CD4-positive, alpha-beta T cell (primary cell): Measurements from ENCODE around the gene CNTN4. TPM values are rescaled to one million over a fixed set of nuclear protein-coding genes. Genes with fewer than 3 reads are reported as not detected.
"Not testable (repeated sequence)": the region's sequence is repeated elsewhere in the genome, so short reads cannot be mapped to it uniquely, and the experiment has no call there.

Source experiments
- ATAC-seq: fragments of 200-7000 bp; cut with Tn5 transposase; one replicate; pipeline ENCODE4 v1.10.0; 2022; ENCODE audit warnings: mild to moderate bottlenecking; ENCODE audit not compliant: poor library complexity
- CTCF ChIA-PET: fragments of 350-600 bp; sonication (Branson Sonifier 250); formaldehyde crosslinking; loops from one replicate; lab custom pipeline; 2021; ENCODE audit warnings: antibody characterized with exemption, inconsistent platforms; lab: Charles Lee
- POLR2A ChIA-PET: fragments of 350-600 bp; sonication (Branson Sonifier 250); formaldehyde crosslinking; loops from one replicate; lab custom pipeline; 2021; ENCODE audit warnings: antibody characterized with exemption, inconsistent platforms; lab: Charles Lee
- DNase-seq, 14 experiments: peaks; one replicate each; pipeline ENCODE4 v3.0.0-alpha.2; 2013 to 2020; ENCODE audit warnings: mixed read lengths in 2 of 14
- H3K27ac ChIP-seq, 2 donors: one replicate each; pipeline versions ENCODE4 v1.5.1 to v1.7.0; 2013; ENCODE audit warnings: low read length in 2 of 2, low read depth in 1 of 2, mild to moderate bottlenecking in 1 of 2
- H3K27me3 ChIP-seq, 2 experiments: 1 replicate in 1 of 2; 2 replicates in 1 of 2; pipeline versions ENCODE4 v1.6.1 to v1.7.0; 2013; ENCODE audit warnings: low read length in 2 of 2, control low read depth in 1 of 2, mild to moderate bottlenecking in 1 of 2, moderate library complexity in 1 of 2; ENCODE audit not compliant: insufficient read depth in 2 of 2, control insufficient read depth in 1 of 2
- H3K36me3 ChIP-seq: one replicate; pipeline ENCODE4 v1.6.1; 2013; ENCODE audit warnings: low read length, control low read depth; ENCODE audit not compliant: insufficient read depth
- H3K4me1 ChIP-seq: one replicate; pipeline ENCODE4 v1.6.1; 2013; ENCODE audit warnings: low read length, control low read depth; ENCODE audit not compliant: insufficient read depth
- H3K4me3 ChIP-seq: one replicate; pipeline ENCODE4 v1.5.1; 2013; ENCODE audit warnings: mild to moderate bottlenecking, low read length, moderate library complexity
- H3K9me3 ChIP-seq, 2 experiments: 1 replicate in 1 of 2; 2 replicates in 1 of 2; pipeline versions ENCODE4 v1.6.1 to v1.7.0; 2013; ENCODE audit warnings: low read length in 2 of 2, mild to moderate bottlenecking in 2 of 2, control low read depth in 1 of 2, moderate library complexity in 1 of 2; ENCODE audit not compliant: control insufficient read depth in 1 of 2, insufficient read depth in 1 of 2
- H3K27ac Mint-ChIP-seq: one replicate; pipeline ENCODE4 v1.8.0; 2020; ENCODE audit warnings: mixed read lengths
- H3K27me3 Mint-ChIP-seq: one replicate; pipeline ENCODE4 v1.8.0; 2021; ENCODE audit warnings: mixed read lengths
- H3K36me3 Mint-ChIP-seq: one replicate; pipeline ENCODE4 v1.8.0; 2021; ENCODE audit warnings: low read depth, mixed read lengths
- H3K4me1 Mint-ChIP-seq: one replicate; pipeline ENCODE4 v1.8.0; 2021; ENCODE audit warnings: low read depth, mixed read lengths
- H3K4me3 Mint-ChIP-seq: one replicate; pipeline ENCODE4 v1.8.0; 2020; ENCODE audit warnings: mild to moderate bottlenecking, mixed read lengths
- H3K9me3 Mint-ChIP-seq: one replicate; pipeline ENCODE4 v1.8.0; 2020; ENCODE audit warnings: mixed read lengths
- CTCF ChIP-seq: fragments of 200-600 bp; IDR thresholded peaks from one replicate; pipeline ENCODE4 v1.8.0; 2022; ENCODE audit warnings: antibody characterized with exemption, mild to moderate bottlenecking
- intact Hi-C, 2 experiments: fragments of 100-400 bp; cut with DNase I in 1 of 2; cut with micrococcal nuclease in 1 of 2; formaldehyde crosslinking; loops; one replicate each; pipeline versions ENCODE4 v1.15.1 to v1.9.0; 2023 to 2025; cut with DNase I, micrococcal nuclease
- total RNA-seq, 174 experiments: library from RNA in 2 of 174; stranded (reverse) in 2 of 174; gene quantifications; one replicate each; pipeline ENCODE4 v1.2.3 and lab custom pipeline; 2021 to 2026

Gene CNTN4
- total RNA-seq, 2 experiments from 2014 or later = not detected

- Mint-ChIP-seq H3K4me3 (no peak overlapping the region), H3K4me1 (no peaks in the 10 kb centered on the region), H3K27me3 (no peaks in the 10 kb centered on the region), H3K36me3 (no peaks in the 10 kb centered on the region), H3K27ac (no peak overlapping the region), H3K9me3 (no peaks in the 10 kb centered on the region)
- TF ChIP-seq CTCF = no peak
- ATAC-seq = no peak
- CTCF ChIA-PET = no interaction called here
- no peaks in the 10 kb centered on the region for H3K36me3 ChIP-seq
- DNase-seq = no peak
- no peak overlapping the region for H3K4me3 ChIP-seq
- intact Hi-C loops = no loop called here
- H3K4me1 ChIP-seq = no peaks in the 10 kb centered on the region
- no peaks in the 10 kb centered on the region for H3K27me3 ChIP-seq
- POLR2A ChIA-PET = no interaction called here
- no peaks in the 10 kb centered on the region for H3K9me3 ChIP-seq
- H3K27ac ChIP-seq = no peak overlapping the region
Measured at GRCh38 chr3:2525968-2526367, 427.3 kb downstream of the CNTN4 start.

DNA sequence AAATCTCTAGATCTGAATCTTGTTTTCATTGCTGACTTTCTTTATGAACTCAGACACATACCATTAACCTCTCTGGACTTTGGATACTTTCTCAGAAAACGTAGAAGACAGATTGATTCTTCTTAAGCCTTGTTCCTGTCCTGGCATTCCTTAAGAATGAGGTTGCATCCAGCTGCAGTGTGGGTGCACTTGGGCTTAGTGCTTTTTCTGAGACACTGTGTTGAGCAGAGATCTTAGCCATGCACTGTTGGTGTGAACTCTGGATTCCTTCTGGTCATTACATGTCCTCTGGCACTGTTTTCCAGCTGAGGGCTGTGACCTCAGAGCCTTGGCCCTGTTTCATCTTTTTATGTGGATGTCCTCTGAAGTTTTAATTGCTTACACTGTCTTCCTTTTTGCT, 428.3 kb downstream of the CNTN4 start:
- Mint-ChIP-seq H3K4me3 (no peak overlapping the region), H3K27me3 (no peaks in the 10 kb centered on the region), H3K27ac (no peak overlapping the region), H3K36me3 (no peaks in the 10 kb centered on the region), H3K9me3 (no peaks in the 10 kb centered on the region), H3K4me1 (no peaks in the 10 kb centered on the region)
- Histone ChIP-seq H3K27me3 (no peaks in the 10 kb centered on the region), H3K4me3 (no peak overlapping the region), H3K4me1 (no peaks in the 10 kb centered on the region), H3K27ac (no peak overlapping the region), H3K36me3 (no peaks in the 10 kb centered on the region), H3K9me3 (no peaks in the 10 kb centered on the region)
- no peak for DNase-seq
- CTCF ChIA-PET = no interaction called here
- no peak for ATAC-seq
- intact Hi-C loops = no loop called here
- POLR2A ChIA-PET = no interaction called here
- TF ChIP-seq CTCF = no peak

DNA sequence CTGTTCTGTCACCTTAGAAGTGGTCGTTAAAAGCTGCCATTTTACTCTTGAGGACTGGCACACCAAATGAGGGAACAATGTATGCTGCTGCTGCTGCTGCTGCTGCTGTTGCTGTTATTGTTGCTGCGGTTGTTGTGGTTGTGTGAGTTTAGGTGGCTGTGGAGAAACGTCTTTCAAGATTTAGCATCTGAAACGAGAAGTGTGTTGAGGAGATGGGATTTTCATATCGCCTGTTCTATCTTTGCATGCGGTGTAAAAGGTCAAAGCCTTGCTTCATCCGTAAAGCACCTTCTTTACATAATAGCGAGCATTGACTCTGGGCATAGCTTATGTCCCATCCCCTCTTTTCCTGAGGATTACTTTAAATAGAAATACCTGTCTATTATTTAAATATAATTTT, 428.7 kb downstream of the CNTN4 start:
- CTCF ChIA-PET, H3K36me3 ChIP-seq, ATAC-seq, H3K9me3 ChIP-seq, H3K4me3 Mint-ChIP-seq, H3K36me3 Mint-ChIP-seq, H3K27me3 ChIP-seq, H3K27ac ChIP-seq, H3K27me3 Mint-ChIP-seq, H3K4me1 ChIP-seq, POLR2A ChIA-PET, intact Hi-C loops, H3K9me3 Mint-ChIP-seq, H3K4me1 Mint-ChIP-seq, H3K4me3 ChIP-seq, H3K27ac Mint-ChIP-seq, DNase-seq: not testable (repeated sequence)

GRCh38 chr3:2534767-2535166, 436.1 kb downstream of the CNTN4 start:
- H3K9me3 ChIP-seq, H3K4me1 ChIP-seq, H3K27me3 Mint-ChIP-seq, H3K36me3 Mint-ChIP-seq, DNase-seq, H3K27ac ChIP-seq, CTCF ChIA-PET, H3K4me1 Mint-ChIP-seq, H3K27me3 ChIP-seq, H3K4me3 ChIP-seq, H3K36me3 ChIP-seq, H3K27ac Mint-ChIP-seq, intact Hi-C loops, H3K4me3 Mint-ChIP-seq, ATAC-seq, POLR2A ChIA-PET, H3K9me3 Mint-ChIP-seq: not testable (repeated sequence)
